ENCODE results near the gene ANTKMT.
"Not testable (repeated sequence)": the region's sequence is repeated elsewhere in the genome, so short reads cannot be mapped to it uniquely, and the experiment has no call there.

DNA sequence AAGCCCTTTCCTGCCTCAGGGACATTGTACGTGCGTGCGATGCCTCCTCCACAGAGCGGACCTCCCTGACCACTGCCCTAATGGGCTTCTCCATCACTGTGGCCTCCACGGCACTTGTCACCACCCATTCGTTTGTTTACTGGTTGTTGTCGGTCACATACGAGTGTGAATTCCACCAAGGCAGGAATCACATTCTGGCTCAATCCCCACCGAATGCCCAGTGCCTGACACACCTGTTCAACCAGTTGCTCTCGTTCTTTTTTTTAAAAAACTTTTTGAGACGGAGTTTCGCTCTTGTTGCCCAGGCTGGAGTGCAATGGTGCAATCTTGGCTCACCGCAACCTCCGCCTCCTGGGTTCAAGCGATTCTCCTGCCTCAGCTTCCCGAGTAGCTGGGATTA, 29.7 kb upstream of the ANTKMT start:
- TF ChIP-seq, protein P1, sequence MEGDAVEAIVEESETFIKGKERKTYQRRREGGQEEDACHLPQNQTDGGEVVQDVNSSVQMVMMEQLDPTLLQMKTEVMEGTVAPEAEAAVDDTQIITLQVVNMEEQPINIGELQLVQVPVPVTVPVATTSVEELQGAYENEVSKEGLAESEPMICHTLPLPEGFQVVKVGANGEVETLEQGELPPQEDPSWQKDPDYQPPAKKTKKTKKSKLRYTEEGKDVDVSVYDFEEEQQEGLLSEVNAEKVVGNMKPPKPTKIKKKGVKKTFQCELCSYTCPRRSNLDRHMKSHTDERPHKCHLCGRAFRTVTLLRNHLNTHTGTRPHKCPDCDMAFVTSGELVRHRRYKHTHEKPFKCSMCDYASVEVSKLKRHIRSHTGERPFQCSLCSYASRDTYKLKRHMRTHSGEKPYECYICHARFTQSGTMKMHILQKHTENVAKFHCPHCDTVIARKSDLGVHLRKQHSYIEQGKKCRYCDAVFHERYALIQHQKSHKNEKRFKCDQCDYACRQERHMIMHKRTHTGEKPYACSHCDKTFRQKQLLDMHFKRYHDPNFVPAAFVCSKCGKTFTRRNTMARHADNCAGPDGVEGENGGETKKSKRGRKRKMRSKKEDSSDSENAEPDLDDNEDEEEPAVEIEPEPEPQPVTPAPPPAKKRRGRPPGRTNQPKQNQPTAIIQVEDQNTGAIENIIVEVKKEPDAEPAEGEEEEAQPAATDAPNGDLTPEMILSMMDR (IDR thresholded peaks at IDR 0.05), result not testable (repeated sequence)
- TF ChIP-seq POLR2A, POLR2AphosphoS5 (IDR thresholded peaks at IDR 0.05): not testable (repeated sequence)

Measured in breast epithelium (tissue), 3 donors.